ENCODE results near the gene ENAH.

GRCh38 chr1:225572422-225572821 is 80.5 kb downstream of the ENAH start:
- no peak for TF ChIP-seq EZH2 (IDR thresholded peaks at IDR 0.05)
- TF ChIP-seq POLR2AphosphoS5 (IDR thresholded peaks at IDR 0.05; ENCODE audit: borderline replicate concordance, low read depth, low read length) = no peak
- TF ChIP-seq FOXP2 (optimal IDR thresholded peaks at IDR 0.05; ENCODE audit: control extremely low read depth, extremely low read length, insufficient read depth) = no peak

All from SK-N-MC (cell line).